ENCODE results near the gene SLC2A3. TPM values are rescaled to one million over a fixed set of nuclear protein-coding genes. Genes with fewer than 3 reads are reported as not detected.

SLC2A3 gene
- total and polyA plus RNA-seq, 2 of the 13 experiments (the other 11 are each of a cell fraction or from before 2014, with no cell fraction given): 39.3 to 580 TPM

DNA sequence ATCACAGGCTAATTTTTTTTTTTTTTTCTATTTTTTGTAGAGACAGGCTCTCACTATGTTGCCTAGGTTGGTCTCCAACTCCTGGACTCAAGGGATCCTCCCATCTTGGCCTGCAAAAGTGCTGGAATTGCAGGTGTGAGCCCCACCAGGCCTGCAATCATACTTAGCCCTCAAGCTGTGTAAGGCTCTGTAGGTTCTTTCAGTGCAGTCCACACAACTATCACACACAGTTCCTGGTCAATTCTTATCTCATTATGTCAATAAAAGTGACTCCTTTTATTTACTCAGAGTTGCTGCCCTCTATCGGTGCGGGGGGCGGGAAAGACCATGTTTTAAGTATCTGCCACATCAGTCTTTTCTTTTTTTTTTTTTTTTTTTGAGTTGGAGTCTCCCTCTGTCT, 29.0 kb downstream of the SLC2A3 start (continued):
- TF ChIP-seq, protein P1, sequence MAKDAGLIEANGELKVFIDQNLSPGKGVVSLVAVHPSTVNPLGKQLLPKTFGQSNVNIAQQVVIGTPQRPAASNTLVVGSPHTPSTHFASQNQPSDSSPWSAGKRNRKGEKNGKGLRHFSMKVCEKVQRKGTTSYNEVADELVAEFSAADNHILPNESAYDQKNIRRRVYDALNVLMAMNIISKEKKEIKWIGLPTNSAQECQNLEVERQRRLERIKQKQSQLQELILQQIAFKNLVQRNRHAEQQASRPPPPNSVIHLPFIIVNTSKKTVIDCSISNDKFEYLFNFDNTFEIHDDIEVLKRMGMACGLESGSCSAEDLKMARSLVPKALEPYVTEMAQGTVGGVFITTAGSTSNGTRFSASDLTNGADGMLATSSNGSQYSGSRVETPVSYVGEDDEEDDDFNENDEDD (CRISPR knock-in tag; IDR thresholded peaks at IDR 0.05; ENCODE audit: borderline replicate concordance): peak; percentile 12; the same call in 1 of the 2 replicates
- TF ChIP-seq ZBTB20 (CRISPR knock-in tag; IDR thresholded peaks at IDR 0.05; ENCODE audit: borderline replicate concordance, low read depth) (no peak; the same call in 1 of the 2 replicates), ZFX (CRISPR knock-in tag; IDR thresholded peaks at IDR 0.05; ENCODE audit: low read depth) (peak; percentile 87), FOXJ3 (CRISPR knock-in tag; IDR thresholded peaks at IDR 0.05; ENCODE audit: borderline replicate concordance) (peak; percentile 30; the same call in 1 of the 2 replicates), SP5 (CRISPR knock-in tag; IDR thresholded peaks at IDR 0.05; ENCODE audit: borderline replicate concordance, low read depth) (peak; percentile 67; the same call in 1 of the 2 replicates), ZNF674 (CRISPR knock-in tag; IDR thresholded peaks at IDR 0.05; ENCODE audit: low read depth) (no peak), CBX5 (CRISPR knock-in tag; IDR thresholded peaks at IDR 0.05; ENCODE audit: borderline replicate concordance) (peak; percentile 58; the same call in 1 of the 2 replicates), ZNF761 (CRISPR knock-in tag; conservative IDR thresholded peaks at IDR 0.05) (0 out of 2 replicates have a peak, but pooled peaks have one; percentile 69), POLR2G (IDR thresholded peaks at IDR 0.05; ENCODE audit: low read depth, low read length) (peak; percentile 19; the same call in 1 of the 2 replicates), MIXL1 (CRISPR knock-in tag; IDR thresholded peaks at IDR 0.05) (peak; percentile 74)
- TF ChIP-seq, protein P2, sequence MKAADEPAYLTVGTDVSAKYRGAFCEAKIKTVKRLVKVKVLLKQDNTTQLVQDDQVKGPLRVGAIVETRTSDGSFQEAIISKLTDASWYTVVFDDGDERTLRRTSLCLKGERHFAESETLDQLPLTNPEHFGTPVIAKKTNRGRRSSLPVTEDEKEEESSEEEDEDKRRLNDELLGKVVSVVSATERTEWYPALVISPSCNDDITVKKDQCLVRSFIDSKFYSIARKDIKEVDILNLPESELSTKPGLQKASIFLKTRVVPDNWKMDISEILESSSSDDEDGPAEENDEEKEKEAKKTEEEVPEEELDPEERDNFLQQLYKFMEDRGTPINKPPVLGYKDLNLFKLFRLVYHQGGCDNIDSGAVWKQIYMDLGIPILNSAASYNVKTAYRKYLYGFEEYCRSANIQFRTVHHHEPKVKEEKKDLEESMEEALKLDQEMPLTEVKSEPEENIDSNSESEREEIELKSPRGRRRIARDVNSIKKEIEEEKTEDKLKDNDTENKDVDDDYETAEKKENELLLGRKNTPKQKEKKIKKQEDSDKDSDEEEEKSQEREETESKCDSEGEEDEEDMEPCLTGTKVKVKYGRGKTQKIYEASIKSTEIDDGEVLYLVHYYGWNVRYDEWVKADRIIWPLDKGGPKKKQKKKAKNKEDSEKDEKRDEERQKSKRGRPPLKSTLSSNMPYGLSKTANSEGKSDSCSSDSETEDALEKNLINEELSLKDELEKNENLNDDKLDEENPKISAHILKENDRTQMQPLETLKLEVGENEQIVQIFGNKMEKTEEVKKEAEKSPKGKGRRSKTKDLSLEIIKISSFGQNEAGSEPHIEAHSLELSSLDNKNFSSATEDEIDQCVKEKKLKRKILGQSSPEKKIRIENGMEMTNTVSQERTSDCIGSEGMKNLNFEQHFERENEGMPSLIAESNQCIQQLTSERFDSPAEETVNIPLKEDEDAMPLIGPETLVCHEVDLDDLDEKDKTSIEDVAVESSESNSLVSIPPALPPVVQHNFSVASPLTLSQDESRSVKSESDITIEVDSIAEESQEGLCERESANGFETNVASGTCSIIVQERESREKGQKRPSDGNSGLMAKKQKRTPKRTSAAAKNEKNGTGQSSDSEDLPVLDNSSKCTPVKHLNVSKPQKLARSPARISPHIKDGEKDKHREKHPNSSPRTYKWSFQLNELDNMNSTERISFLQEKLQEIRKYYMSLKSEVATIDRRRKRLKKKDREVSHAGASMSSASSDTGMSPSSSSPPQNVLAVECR (CRISPR knock-in tag; IDR thresholded peaks at IDR 0.05; ENCODE audit: borderline replicate concordance): peak; percentile 60; the same call in 1 of the 2 replicates
- TF ChIP-seq, protein P3, sequence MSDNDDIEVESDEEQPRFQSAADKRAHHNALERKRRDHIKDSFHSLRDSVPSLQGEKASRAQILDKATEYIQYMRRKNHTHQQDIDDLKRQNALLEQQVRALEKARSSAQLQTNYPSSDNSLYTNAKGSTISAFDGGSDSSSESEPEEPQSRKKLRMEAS (IDR thresholded peaks at IDR 0.05): peak; percentile 33; the same call in 1 of the 2 replicates
- TF ChIP-seq, protein P4, sequence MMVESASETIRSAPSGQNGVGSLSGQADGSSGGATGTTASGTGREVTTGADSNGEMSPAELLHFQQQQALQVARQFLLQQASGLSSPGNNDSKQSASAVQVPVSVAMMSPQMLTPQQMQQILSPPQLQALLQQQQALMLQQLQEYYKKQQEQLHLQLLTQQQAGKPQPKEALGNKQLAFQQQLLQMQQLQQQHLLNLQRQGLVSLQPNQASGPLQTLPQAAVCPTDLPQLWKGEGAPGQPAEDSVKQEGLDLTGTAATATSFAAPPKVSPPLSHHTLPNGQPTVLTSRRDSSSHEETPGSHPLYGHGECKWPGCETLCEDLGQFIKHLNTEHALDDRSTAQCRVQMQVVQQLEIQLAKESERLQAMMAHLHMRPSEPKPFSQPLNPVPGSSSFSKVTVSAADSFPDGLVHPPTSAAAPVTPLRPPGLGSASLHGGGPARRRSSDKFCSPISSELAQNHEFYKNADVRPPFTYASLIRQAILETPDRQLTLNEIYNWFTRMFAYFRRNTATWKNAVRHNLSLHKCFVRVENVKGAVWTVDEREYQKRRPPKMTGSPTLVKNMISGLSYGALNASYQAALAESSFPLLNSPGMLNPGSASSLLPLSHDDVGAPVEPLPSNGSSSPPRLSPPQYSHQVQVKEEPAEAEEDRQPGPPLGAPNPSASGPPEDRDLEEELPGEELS (CRISPR knock-in tag; IDR thresholded peaks at IDR 0.05): peak; percentile 78
- TF ChIP-seq, protein P5, sequence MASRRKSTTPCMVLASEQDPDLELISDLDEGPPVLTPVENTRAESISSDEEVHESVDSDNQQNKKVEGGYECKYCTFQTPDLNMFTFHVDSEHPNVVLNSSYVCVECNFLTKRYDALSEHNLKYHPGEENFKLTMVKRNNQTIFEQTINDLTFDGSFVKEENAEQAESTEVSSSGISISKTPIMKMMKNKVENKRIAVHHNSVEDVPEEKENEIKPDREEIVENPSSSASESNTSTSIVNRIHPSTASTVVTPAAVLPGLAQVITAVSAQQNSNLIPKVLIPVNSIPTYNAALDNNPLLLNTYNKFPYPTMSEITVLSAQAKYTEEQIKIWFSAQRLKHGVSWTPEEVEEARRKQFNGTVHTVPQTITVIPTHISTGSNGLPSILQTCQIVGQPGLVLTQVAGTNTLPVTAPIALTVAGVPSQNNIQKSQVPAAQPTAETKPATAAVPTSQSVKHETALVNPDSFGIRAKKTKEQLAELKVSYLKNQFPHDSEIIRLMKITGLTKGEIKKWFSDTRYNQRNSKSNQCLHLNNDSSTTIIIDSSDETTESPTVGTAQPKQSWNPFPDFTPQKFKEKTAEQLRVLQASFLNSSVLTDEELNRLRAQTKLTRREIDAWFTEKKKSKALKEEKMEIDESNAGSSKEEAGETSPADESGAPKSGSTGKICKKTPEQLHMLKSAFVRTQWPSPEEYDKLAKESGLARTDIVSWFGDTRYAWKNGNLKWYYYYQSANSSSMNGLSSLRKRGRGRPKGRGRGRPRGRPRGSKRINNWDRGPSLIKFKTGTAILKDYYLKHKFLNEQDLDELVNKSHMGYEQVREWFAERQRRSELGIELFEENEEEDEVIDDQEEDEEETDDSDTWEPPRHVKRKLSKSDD (CRISPR knock-in tag; IDR thresholded peaks at IDR 0.05; ENCODE audit: low read depth): peak; percentile 49; the same call in 1 of the 2 replicates
- TF ChIP-seq, protein P6, sequence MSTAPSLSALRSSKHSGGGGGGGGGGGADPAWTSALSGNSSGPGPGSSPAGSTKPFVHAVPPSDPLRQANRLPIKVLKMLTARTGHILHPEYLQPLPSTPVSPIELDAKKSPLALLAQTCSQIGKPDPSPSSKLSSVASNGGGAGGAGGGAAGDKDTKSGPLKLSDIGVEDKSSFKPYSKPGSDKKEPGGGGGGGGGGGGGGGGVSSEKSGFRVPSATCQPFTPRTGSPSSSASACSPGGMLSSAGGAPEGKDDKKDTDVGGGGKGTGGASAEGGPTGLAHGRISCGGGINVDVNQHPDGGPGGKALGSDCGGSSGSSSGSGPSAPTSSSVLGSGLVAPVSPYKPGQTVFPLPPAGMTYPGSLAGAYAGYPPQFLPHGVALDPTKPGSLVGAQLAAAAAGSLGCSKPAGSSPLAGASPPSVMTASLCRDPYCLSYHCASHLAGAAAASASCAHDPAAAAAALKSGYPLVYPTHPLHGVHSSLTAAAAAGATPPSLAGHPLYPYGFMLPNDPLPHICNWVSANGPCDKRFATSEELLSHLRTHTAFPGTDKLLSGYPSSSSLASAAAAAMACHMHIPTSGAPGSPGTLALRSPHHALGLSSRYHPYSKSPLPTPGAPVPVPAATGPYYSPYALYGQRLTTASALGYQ (CRISPR knock-in tag; IDR thresholded peaks at IDR 0.05): peak; percentile 73
